HG03442 (cell line): ENCODE measurements around the gene OPRM1.
A peak's percentile ranks its signal among the peaks of the same experiment; 100 is the strongest.

Source experiments
- ATAC-seq: cut with Tn5 transposase; IDR thresholded peaks from one replicate; pipeline ENCODE4 v1.9.1; 2021; ENCODE audit warnings: mild to moderate bottlenecking, moderate library complexity; ENCODE audit not compliant: unreplicated experiment

OPRM1 gene

GRCh38 chr6:154202958-154203357, 163.9 kb downstream of the OPRM1 start:
- no peak for ATAC-seq

GRCh38 chr6:154206141-154206540, 167.1 kb downstream of the OPRM1 start:
- ATAC-seq, result no peak

- ATAC-seq, result no peak
Measured at GRCh38 chr6:154206996-154207395, 168.0 kb downstream of the OPRM1 start.

- ATAC-seq, result no peak
Measured at GRCh38 chr6:154209555-154209954, 170.5 kb downstream of the OPRM1 start.

DNA sequence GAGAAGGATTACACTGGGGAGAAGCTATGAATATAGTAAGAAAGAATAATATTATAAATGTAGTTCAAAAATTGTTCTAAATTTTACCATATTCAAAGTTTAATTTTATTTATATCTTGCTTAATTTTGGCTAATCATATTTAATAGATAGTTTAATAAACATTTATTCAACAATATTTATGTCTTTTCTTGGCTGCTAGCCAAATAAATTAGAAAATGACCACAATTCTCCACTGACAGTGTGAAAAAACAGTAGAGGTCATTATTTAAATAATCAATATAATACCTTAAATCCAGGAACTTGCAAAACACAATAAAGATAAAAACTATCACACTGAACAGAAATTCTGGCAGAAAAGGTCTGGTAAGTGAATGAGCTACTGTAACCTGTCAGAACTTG, 171.6 kb downstream of the OPRM1 start:
- ATAC-seq, result no peak

GRCh38 chr6:154213782-154214181, 174.7 kb downstream of the OPRM1 start:
- ATAC-seq, result no peak

- ATAC-seq, result no peak
Measured at GRCh38 chr6:154218301-154218700, 179.3 kb downstream of the OPRM1 start.

- no peak for ATAC-seq
Measured at GRCh38 chr6:154218787-154219186, 179.7 kb downstream of the OPRM1 start.

GRCh38 chr6:154219250-154219649, 180.2 kb downstream of the OPRM1 start:
- ATAC-seq, result no peak

DNA sequence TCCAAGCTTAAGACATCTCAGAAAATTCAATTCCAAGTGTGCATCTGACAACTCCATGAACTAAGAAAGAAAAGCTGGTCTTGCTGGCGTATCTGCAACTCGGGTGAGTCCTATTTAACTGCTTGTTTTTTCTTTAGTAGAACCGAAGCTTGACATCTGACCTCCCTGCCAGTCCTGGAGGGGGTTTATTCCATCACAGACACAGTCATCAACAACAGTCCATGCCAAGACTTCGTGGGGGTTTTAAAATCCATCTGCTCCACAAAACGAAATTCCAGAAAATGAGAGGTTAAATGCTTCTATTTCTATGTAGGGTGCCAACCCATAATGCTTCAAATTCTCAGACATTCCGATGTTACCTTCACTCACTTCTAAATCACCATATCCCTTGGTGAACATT, 183.7 kb downstream of the OPRM1 start:
- no peak for ATAC-seq

- no peak for ATAC-seq
Measured at GRCh38 chr6:154223296-154223695, 184.3 kb downstream of the OPRM1 start.

GRCh38 chr6:154226461-154226860, 187.4 kb downstream of the OPRM1 start:
- ATAC-seq, result no peak

GRCh38 chr6:154227862-154228520, 189.0 kb downstream of the OPRM1 start:
- no peak for ATAC-seq

DNA sequence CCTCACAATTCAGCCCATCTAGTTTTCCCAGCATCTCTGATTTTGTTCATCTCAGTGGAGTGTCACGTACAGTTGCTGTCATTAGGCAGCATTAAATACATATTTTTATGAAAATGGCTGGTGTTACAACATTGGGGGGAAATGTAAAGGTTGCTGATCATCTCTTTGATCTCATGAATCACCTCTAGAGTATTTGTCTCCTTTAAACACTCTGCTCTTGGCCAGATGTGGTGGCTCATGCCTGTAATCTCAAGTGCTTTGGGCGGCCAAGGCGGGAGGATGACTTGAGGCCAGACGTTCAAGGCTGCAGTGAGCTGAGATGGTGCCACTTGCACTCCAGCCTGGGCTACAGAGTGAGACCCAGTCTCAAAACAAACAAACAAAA, 189.5 kb downstream of the OPRM1 start:
- ATAC-seq, result no peak

- ATAC-seq, result peak; percentile 75
Measured at GRCh38 chr6:154229786-154230185, 190.7 kb downstream of the OPRM1 start.

GRCh38 chr6:154230393-154230792, 191.4 kb downstream of the OPRM1 start:
- ATAC-seq, result no peak

- no peak for ATAC-seq
Measured at GRCh38 chr6:154230910-154231595, 192.0 kb downstream of the OPRM1 start.

DNA sequence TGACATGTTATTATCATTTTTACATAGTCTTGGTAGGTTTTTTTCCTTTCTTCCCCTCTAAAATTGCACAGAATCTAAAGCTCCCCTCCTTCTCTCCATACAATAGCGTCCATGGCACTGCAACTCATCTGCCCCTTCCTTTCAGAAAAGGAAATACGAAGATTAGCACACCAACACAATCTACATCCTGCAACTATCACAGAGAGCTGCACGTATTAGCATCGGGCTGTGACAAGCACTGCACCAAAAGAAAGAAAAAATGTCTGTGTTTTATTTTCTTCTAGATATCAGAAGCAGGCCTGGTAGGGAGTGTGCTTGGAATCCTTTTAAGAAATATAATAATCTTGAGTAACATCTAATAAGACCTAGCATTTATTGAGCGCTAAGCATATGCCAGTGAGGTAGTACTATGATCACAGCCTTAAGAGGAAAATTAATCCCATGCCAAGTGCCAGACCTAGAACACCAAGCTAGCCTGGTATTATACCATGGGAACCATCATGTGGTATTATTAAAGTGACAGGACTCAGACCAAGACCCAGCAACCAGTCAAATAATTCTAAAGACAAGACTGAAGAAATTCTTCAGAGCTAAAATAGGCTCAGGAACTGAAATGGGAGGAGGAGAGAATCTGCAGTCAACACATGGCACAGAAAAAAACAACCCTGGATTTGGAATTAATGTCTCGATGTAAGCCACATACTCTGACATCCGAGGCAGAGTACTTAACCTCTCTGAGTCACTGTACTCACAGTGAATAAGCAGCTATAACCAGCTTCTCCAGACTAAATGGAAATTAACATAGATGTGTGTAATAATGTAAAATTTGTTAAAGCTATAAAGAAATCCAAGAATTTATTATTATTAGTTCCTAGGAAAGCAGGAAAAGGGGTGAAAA, 193.2 kb downstream of the OPRM1 start:
- no peak for ATAC-seq

DNA sequence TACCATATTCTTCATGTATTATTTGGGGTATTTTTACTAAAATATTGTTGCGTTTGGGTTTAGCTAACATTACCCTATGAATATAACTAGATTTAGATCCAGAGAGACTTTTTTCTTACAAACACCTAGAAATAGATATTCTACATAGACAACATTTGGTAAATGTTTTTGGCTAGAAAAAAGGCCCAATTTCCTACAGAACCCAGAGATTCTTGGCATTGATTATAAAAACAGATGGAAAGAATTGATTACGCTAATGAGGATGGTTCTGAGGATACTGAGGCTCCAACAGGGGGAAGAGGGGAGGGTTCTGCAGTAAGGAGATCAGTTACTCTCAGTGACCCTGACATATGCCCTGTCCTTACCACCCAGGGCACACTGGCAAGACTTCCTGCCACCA, 194.3 kb downstream of the OPRM1 start:
- ATAC-seq, result no peak

DNA sequence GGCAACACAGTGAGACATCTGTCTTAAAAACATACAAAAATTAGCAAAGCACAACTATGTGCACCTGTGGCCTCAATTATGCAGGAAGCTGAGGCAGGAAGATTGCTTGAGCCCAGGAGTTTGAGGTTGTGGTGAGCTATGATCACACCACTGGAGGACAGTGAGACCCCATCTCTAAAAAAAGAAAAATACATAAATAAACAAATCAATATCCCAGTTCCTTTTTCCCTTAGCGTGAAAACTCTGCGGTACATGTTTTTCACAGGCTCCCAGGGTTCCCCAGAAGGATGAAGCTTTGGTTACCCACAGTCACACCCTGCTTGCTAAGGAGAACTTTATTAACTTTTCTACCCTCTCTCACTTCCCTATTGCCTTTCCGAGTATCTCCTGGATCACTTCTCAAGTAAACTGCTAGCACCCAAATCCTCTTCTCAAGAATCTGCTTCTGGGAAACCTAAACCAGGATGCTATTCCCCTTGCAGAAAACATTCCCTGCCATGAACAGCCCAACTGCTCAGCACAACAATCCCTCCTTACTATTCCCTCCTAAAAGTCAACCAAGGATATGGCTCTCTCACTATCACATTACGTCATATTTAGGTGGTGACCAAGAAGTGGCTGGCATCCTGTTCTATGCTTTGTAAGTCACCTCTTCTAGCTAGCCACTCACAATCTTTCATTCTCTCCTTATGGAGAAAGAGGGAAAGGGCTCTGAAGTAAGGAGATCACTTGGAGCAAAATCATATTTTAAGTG, 195.2 kb downstream of the OPRM1 start:
- ATAC-seq, result peak; percentile 47
